Astrocyte (in vitro differentiated cells and primary cell): ENCODE results near the gene MMP21. TPM values are rescaled to one million over a fixed set of nuclear protein-coding genes. Genes with fewer than 3 reads are reported as not detected.

Source experiments
- DNase-seq: peaks from one replicate; pipeline ENCODE4 v3.0.0-alpha.2; 2010; ENCODE audit warnings: low read depth
- FAIRE-seq: peaks from 2 replicates; lab custom pipeline; 2011; peaks lifted over from hg19 to GRCh38; lab: Jason Lieb, UNC
- H2AFZ ChIP-seq: 2 replicates; pipeline ENCODE4 v1.6.0; 2012; ENCODE audit warnings: low read depth, low read length, inconsistent platforms
- H3K27ac ChIP-seq: 2 replicates; pipeline ENCODE4 v1.5.1; 2011; ENCODE audit warnings: low read depth, low read length, inconsistent platforms
- H3K27me3 ChIP-seq: 2 replicates; pipeline ENCODE4 v1.6.0; 2011; ENCODE audit warnings: low read length, inconsistent platforms; ENCODE audit not compliant: insufficient read depth
- H3K36me3 ChIP-seq: 2 replicates; pipeline ENCODE4 v1.5.1; 2011; ENCODE audit warnings: low read length, inconsistent platforms; ENCODE audit not compliant: insufficient read depth
- H3K4me1 ChIP-seq: 2 replicates; pipeline ENCODE4 v1.5.1; 2011; ENCODE audit warnings: low read length, inconsistent platforms; ENCODE audit not compliant: insufficient read depth
- H3K4me2 ChIP-seq: 2 replicates; pipeline ENCODE4 v1.6.0; 2012; ENCODE audit warnings: low read length, inconsistent platforms
- H3K4me3 ChIP-seq: 2 replicates; pipeline ENCODE4 v1.5.1; 2011; ENCODE audit warnings: low read depth, mild to moderate bottlenecking, low read length, inconsistent platforms; ENCODE audit not compliant: insufficient read depth
- H3K79me2 ChIP-seq: 2 replicates; pipeline ENCODE4 v1.6.0; 2012; ENCODE audit warnings: mild to moderate bottlenecking, low read length, inconsistent platforms; ENCODE audit not compliant: insufficient read depth
- H3K9ac ChIP-seq: 2 replicates; pipeline ENCODE4 v1.6.0; 2012; ENCODE audit warnings: mild to moderate bottlenecking, low read length, inconsistent platforms
- H3K9me3 ChIP-seq: 2 replicates; pipeline ENCODE4 v1.5.1; 2012; ENCODE audit warnings: low read depth, mild to moderate bottlenecking, low read length, inconsistent platforms; ENCODE audit not compliant: insufficient read depth
- H4K20me1 ChIP-seq: 2 replicates; pipeline ENCODE4 v1.6.0; 2012; ENCODE audit warnings: low read length, inconsistent platforms; ENCODE audit not compliant: insufficient read depth
- H3K27ac Mint-ChIP-seq: one replicate; pipeline ENCODE4 v1.8.0; 2021; ENCODE audit warnings: mild to moderate bottlenecking, mixed read lengths; ENCODE audit not compliant: unreplicated experiment
- H3K27me3 Mint-ChIP-seq: one replicate; pipeline ENCODE4 v1.8.0; 2021; ENCODE audit warnings: low read depth, mixed read lengths; ENCODE audit not compliant: unreplicated experiment
- H3K36me3 Mint-ChIP-seq: one replicate; pipeline ENCODE4 v1.8.0; 2021; ENCODE audit warnings: low read depth, mixed read lengths; ENCODE audit not compliant: unreplicated experiment
- H3K4me1 Mint-ChIP-seq: one replicate; pipeline ENCODE4 v1.8.0; 2021; ENCODE audit warnings: low read depth, mixed read lengths; ENCODE audit not compliant: unreplicated experiment
- H3K4me3 Mint-ChIP-seq: one replicate; pipeline ENCODE4 v1.8.0; 2021; ENCODE audit warnings: mild to moderate bottlenecking, moderate library complexity, mixed read lengths; ENCODE audit not compliant: unreplicated experiment
- H3K9me3 Mint-ChIP-seq: one replicate; pipeline ENCODE4 v1.8.0; 2021; ENCODE audit warnings: mild to moderate bottlenecking, mixed read lengths; ENCODE audit not compliant: unreplicated experiment
- CTCF ChIP-seq: IDR thresholded peaks from 2 replicates; pipeline ENCODE4 v1.5.1; 2011; ENCODE audit warnings: low read depth, mild to moderate bottlenecking, inconsistent platforms, low read length, moderate library complexity; ENCODE audit not compliant: insufficient read depth
- EZH2 ChIP-seq: IDR thresholded peaks from 2 replicates; pipeline ENCODE4 v1.6.1; 2012; ENCODE audit warnings: mild to moderate bottlenecking, low read length, inconsistent platforms; ENCODE audit not compliant: insufficient read depth
- microRNA-seq: library from miRNA; unstranded; fragments of <30 nt; microRNA quantifications from one replicate; pipeline ENCODE4 v1.2.0, GENCODE V29; 2020
- total RNA-seq: library from RNA; stranded (reverse); gene quantifications from 2 replicates; pipeline ENCODE4 v1.2.1, GENCODE V29; 2021

The MMP21 gene
- total RNA-seq, 1 donor from 2014 or later, result not detected

- H3K27ac ChIP-seq, result peak within 1 kb of the TSS; percentile 88
- TF ChIP-seq CTCF (no peak), EZH2 (no peak)
- Mint-ChIP-seq H3K4me3 (peak within 1 kb of the TSS; percentile 94), H3K4me1 (peaks cover 4% of the 10 kb centered on the region), H3K9me3 (no peaks in the 10 kb centered on the region), H3K27me3 (no peaks in the 10 kb centered on the region), H3K36me3 (peaks cover 3% of the 10 kb centered on the region), H3K27ac (peak within 1 kb of the TSS; percentile 89)
- H3K4me1 ChIP-seq, result peaks cover 12% of the 10 kb centered on the region
- H3K9ac ChIP-seq, result peak within 1 kb of the TSS; percentile 99
- no peaks in the 10 kb centered on the region for H3K27me3 ChIP-seq
- H2AFZ ChIP-seq, result peak within 1 kb of the TSS; percentile 96
- peak within 1 kb of the TSS; percentile 99 for H3K4me3 ChIP-seq
- H4K20me1 ChIP-seq, result peaks cover 3% of the 10 kb centered on the region
- H3K4me2 ChIP-seq, result peak within 1 kb of the TSS; percentile 95
- peak; percentile 93 for DNase-seq
- no peak for FAIRE-seq
- H3K79me2 ChIP-seq, result peaks cover 27% of the 10 kb centered on the region
- H3K9me3 ChIP-seq, result no peaks in the 10 kb centered on the region
- H3K36me3 ChIP-seq, result peaks cover 28% of the 10 kb centered on the region
These were observed 56.2 kb downstream of the MMP21 start, which contains the start of gene EDRF1 for GRCh38 chr10:125719173-125720001. TSS of gene EDRF1 (plus strand) at chr10:125719709. CDS start at chr10:125719808, 99 bp downstream.

Small RNA genes lying within 50 kb of the gene (microRNA-seq; reads per million reads assigned to microRNA genes)
- 4.7 reads per million, percentile 19 among the genes with 10 or more reads in this experiment for gene MIR4484

Other genes with a start within 250 kb of the MMP21 start
- not detected in 2 replicates for gene TEX36, start 92.7 kb downstream of the MMP21 start, total RNA-seq
- 24.0 and 25.7 TPM in 2 replicates for gene EDRF1, start 56.1 kb downstream of the MMP21 start, total RNA-seq
- 64.6 and 66.0 TPM in 2 replicates for gene UROS, start 47.4 kb upstream of the MMP21 start, total RNA-seq
- 65.9 and 68.1 TPM in 2 replicates for gene BCCIP, start 47.7 kb upstream of the MMP21 start, total RNA-seq
- 39.4 and 41.7 TPM in 2 replicates for gene DHX32, start 105.5 kb upstream of the MMP21 start, total RNA-seq
- gene FANK1, start 120.7 kb upstream of the MMP21 start, total RNA-seq, result 9.7 and 12.1 TPM in 2 replicates